HEK293 (cell line): ENCODE results near the gene GPR149.

Source experiments
- CTCF ChIA-PET: fragments of 350-600 bp; formaldehyde crosslinking; extraction: SDS; loops from one replicate; lab custom pipeline; 2021; ENCODE audit warnings: antibody characterized with exemption; lab: Yijun Ruan, JAX
- POLR2A ChIA-PET: fragments of 300-600 bp; formaldehyde crosslinking; extraction: SDS; loops from one replicate; lab custom pipeline; 2020; ENCODE audit warnings: antibody characterized with exemption, inconsistent platforms; lab: Yijun Ruan, JAX
- H3K27ac ChIP-seq: fragments of 200-500 bp; sonication (Bioruptor generic); 2 replicates; pipeline ENCODE4 v1.5.1; 2014; ENCODE audit warnings: low read depth, low read length, control low read depth, inconsistent platforms; ENCODE audit errors: extremely low read depth
- H3K36me3 ChIP-seq, 2 experiments: fragments of 200-500 bp in 1 of 2; sonication (Bioruptor generic) in 1 of 2; 1 replicate in 1 of 2; 2 replicates in 1 of 2; pipeline ENCODE4 v1.5.1; 2014 to 2017; ENCODE audit warnings: inconsistent platforms in 2 of 2, low read length in 2 of 2; ENCODE audit not compliant: control insufficient read depth in 2 of 2, insufficient read depth in 1 of 2
- H3K4me1 ChIP-seq: fragments of 200-500 bp; sonication (Bioruptor generic); 2 replicates; pipeline ENCODE4 v1.5.1; 2014; ENCODE audit warnings: mild to moderate bottlenecking, low read length, inconsistent platforms; ENCODE audit not compliant: control insufficient read depth, insufficient read depth
- H3K4me3 ChIP-seq: 2 replicates; pipeline ENCODE4 v1.5.1; 2011; ENCODE audit warnings: low read depth, mild to moderate bottlenecking, control low read depth, low read length, moderate library complexity
- H3K9me3 ChIP-seq: fragments of 200-500 bp; sonication (Bioruptor generic); 2 replicates; pipeline ENCODE4 v1.5.1; 2014; ENCODE audit warnings: low read depth, low read length, inconsistent platforms; ENCODE audit not compliant: control insufficient read depth, insufficient read depth
- INSM2 ChIP-seq: fragments of 450-650 bp; formaldehyde crosslinking; IDR thresholded peaks from 2 replicates; pipeline ENCODE4 v1.5.1; 2016; ENCODE audit warnings: missing biosample characterization, missing genetic modification characterization
- SETDB1 ChIP-seq: IDR thresholded peaks from one replicate; pipeline ENCODE4 v1.6.1; 2017; ENCODE audit warnings: mild to moderate bottlenecking, low read length, moderate library complexity, mixed read lengths; ENCODE audit not compliant: insufficient read length
- SP2 ChIP-seq: fragments of 450-650 bp; formaldehyde crosslinking; IDR thresholded peaks from 2 replicates; pipeline ENCODE4 v1.5.1; 2016; ENCODE audit warnings: missing biosample characterization, missing genetic modification characterization
- SP7 ChIP-seq: fragments of 450-650 bp; formaldehyde crosslinking; IDR thresholded peaks from 2 replicates; pipeline ENCODE4 v1.5.1; 2016; ENCODE audit warnings: missing biosample characterization, missing genetic modification characterization
- ZIC2 ChIP-seq: fragments of 450-650 bp; formaldehyde crosslinking; IDR thresholded peaks from 2 replicates; pipeline ENCODE4 v1.5.1; 2016; ENCODE audit warnings: missing biosample characterization, missing genetic modification characterization
- ZNF112 ChIP-seq: fragments of 450-650 bp; formaldehyde crosslinking; IDR thresholded peaks from 2 replicates; pipeline ENCODE4 v1.5.0; 2017; ENCODE audit warnings: missing biosample characterization, missing genetic modification characterization
- ZNF157 ChIP-seq: fragments of 450-650 bp; formaldehyde crosslinking; IDR thresholded peaks from 2 replicates; pipeline ENCODE4 v1.5.1; 2016; ENCODE audit warnings: missing biosample characterization, missing genetic modification characterization
- ZNF16 ChIP-seq: fragments of 450-650 bp; formaldehyde crosslinking; IDR thresholded peaks from 2 replicates; pipeline ENCODE4 v1.5.1; 2016; ENCODE audit warnings: low read depth, missing biosample characterization, missing genetic modification characterization
- ZNF23 ChIP-seq: fragments of 450-650 bp; formaldehyde crosslinking; IDR thresholded peaks from 2 replicates; pipeline ENCODE4 v1.5.1; 2016; ENCODE audit warnings: missing biosample characterization, missing genetic modification characterization, borderline replicate concordance
- ZNF423 ChIP-seq: fragments of 450-650 bp; formaldehyde crosslinking; IDR thresholded peaks from 2 replicates; pipeline ENCODE4 v1.5.1; 2016; ENCODE audit warnings: missing biosample characterization, missing genetic modification characterization
- ZNF501 ChIP-seq: fragments of 450-650 bp; formaldehyde crosslinking; IDR thresholded peaks from 2 replicates; pipeline ENCODE4 v1.5.1; 2016; ENCODE audit warnings: missing biosample characterization, missing genetic modification characterization
- ZNF560 ChIP-seq: fragments of 450-650 bp; formaldehyde crosslinking; IDR thresholded peaks from 2 replicates; pipeline ENCODE4 v1.5.1; 2017; ENCODE audit warnings: missing biosample characterization, missing genetic modification characterization, borderline replicate concordance
- TF ChIP-seq, protein P1 (sequence below): fragments of 450-650 bp; formaldehyde crosslinking; IDR thresholded peaks from 2 replicates; pipeline ENCODE4 v1.5.1; 2017; ENCODE audit warnings: missing biosample characterization, missing genetic modification characterization
- TF ChIP-seq, protein P2 (sequence below): fragments of 450-650 bp; formaldehyde crosslinking; IDR thresholded peaks from 2 replicates; pipeline ENCODE4 v1.5.1; 2016; ENCODE audit warnings: missing biosample characterization, missing genetic modification characterization
- TF ChIP-seq, protein P3 (sequence below): fragments of 450-650 bp; formaldehyde crosslinking; IDR thresholded peaks from 2 replicates; pipeline ENCODE4 v1.5.1; 2016; ENCODE audit warnings: missing biosample characterization, missing genetic modification characterization
- TF ChIP-seq, protein P4 (sequence below): fragments of 450-650 bp; formaldehyde crosslinking; IDR thresholded peaks from 2 replicates; pipeline ENCODE4 v1.5.1; 2016; ENCODE audit warnings: missing biosample characterization, missing genetic modification characterization
- TF ChIP-seq, protein P5 (sequence below): fragments of 450-650 bp; formaldehyde crosslinking; IDR thresholded peaks from 2 replicates; pipeline ENCODE4 v1.5.1; 2016; ENCODE audit warnings: missing biosample characterization, missing genetic modification characterization
- TF ChIP-seq, protein P6 (sequence below): fragments of 450-650 bp; formaldehyde crosslinking; IDR thresholded peaks from 2 replicates; pipeline ENCODE4 v1.5.1; 2016; ENCODE audit warnings: missing biosample characterization, missing genetic modification characterization

GPR149 gene

DNA sequence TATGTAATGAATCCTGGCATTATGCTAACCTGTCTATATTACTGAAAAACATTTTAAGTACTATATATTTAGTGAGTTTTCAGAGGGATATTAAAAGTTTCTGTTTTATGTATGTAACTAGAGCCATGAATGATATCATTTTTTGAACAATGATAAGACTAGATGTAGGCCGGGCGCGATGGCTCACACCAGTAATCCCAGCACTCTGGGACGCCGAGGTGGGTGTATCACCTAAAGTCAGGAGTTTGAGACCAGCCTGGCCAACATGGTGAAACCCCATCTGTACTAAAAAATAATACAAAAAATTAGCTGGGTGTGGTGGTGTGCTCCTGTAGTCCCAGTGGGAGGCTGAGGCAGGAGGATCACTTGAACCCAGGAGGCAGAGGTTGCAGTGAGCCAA, 139.8 kb downstream of the GPR149 start:
- TF ChIP-seq SETDB1 (no peak), ZNF157 (no peak), ZNF16 (tag by site-specific recombination) (no peak), ZIC2 (tag by site-specific recombination) (no peak), SP2 (no peak), ZNF501 (no peak), ZNF423 (tag by site-specific recombination) (no peak), ZNF23 (no peak), ZNF560 (tag by site-specific recombination) (no peak), ZNF112 (tag by site-specific recombination) (no peak), SP7 (tag by site-specific recombination) (no peak), INSM2 (tag by site-specific recombination) (no peak)
- TF ChIP-seq, protein P1, sequence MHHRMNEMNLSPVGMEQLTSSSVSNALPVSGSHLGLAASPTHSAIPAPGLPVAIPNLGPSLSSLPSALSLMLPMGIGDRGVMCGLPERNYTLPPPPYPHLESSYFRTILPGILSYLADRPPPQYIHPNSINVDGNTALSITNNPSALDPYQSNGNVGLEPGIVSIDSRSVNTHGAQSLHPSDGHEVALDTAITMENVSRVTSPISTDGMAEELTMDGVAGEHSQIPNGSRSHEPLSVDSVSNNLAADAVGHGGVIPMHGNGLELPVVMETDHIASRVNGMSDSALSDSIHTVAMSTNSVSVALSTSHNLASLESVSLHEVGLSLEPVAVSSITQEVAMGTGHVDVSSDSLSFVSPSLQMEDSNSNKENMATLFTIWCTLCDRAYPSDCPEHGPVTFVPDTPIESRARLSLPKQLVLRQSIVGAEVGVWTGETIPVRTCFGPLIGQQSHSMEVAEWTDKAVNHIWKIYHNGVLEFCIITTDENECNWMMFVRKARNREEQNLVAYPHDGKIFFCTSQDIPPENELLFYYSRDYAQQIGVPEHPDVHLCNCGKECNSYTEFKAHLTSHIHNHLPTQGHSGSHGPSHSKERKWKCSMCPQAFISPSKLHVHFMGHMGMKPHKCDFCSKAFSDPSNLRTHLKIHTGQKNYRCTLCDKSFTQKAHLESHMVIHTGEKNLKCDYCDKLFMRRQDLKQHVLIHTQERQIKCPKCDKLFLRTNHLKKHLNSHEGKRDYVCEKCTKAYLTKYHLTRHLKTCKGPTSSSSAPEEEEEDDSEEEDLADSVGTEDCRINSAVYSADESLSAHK, result no peak
- TF ChIP-seq, protein P2, sequence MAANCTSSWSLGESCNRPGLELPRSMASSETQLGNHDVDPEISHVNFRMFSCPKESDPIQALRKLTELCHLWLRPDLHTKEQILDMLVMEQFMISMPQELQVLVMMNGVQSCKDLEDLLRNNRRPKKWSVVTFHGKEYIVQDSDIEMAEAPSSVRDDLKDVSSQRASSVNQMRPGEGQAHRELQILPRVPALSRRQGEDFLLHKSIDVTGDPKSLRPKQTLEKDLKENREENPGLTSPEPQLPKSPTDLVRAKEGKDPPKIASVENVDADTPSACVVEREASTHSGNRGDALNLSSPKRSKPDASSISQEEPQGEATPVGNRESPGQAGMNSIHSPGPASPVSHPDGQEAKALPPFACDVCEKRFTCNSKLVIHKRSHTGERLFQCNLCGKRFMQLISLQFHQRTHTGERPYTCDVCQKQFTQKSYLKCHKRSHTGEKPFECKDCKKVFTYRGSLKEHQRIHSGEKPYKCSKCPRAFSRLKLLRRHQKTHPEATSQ (tag by site-specific recombination), result no peak
- TF ChIP-seq, protein P3, sequence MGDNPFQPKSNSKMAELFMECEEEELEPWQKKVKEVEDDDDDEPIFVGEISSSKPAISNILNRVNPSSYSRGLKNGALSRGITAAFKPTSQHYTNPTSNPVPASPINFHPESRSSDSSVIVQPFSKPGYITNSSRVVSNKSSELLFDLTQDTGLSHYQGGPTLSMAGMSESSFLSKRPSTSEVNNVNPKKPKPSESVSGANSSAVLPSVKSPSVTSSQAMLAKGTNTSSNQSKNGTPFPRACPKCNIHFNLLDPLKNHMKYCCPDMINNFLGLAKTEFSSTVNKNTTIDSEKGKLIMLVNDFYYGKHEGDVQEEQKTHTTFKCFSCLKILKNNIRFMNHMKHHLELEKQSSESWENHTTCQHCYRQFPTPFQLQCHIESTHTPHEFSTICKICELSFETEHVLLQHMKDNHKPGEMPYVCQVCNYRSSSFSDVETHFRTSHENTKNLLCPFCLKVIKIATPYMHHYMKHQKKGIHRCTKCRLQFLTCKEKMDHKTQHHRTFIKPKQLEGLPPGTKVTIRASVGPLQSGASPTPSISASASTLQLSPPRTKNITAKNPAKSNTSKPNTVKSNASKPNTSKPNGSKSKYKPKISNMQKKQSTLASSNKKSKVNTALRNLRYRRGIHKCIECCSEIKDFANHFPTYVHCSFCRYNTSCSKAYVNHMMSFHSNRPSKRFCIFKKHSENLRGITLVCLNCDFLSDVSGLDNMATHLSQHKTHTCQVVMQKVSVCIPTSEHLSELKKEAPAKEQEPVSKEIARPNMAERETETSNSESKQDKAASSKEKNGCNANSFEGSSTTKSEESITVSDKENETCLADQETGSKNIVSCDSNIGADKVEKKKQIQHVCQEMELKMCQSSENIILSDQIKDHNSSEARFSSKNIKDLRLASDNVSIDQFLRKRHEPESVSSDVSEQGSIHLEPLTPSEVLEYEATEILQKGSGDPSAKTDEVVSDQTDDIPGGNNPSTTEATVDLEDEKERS (tag by site-specific recombination), result no peak
- TF ChIP-seq, protein P4, sequence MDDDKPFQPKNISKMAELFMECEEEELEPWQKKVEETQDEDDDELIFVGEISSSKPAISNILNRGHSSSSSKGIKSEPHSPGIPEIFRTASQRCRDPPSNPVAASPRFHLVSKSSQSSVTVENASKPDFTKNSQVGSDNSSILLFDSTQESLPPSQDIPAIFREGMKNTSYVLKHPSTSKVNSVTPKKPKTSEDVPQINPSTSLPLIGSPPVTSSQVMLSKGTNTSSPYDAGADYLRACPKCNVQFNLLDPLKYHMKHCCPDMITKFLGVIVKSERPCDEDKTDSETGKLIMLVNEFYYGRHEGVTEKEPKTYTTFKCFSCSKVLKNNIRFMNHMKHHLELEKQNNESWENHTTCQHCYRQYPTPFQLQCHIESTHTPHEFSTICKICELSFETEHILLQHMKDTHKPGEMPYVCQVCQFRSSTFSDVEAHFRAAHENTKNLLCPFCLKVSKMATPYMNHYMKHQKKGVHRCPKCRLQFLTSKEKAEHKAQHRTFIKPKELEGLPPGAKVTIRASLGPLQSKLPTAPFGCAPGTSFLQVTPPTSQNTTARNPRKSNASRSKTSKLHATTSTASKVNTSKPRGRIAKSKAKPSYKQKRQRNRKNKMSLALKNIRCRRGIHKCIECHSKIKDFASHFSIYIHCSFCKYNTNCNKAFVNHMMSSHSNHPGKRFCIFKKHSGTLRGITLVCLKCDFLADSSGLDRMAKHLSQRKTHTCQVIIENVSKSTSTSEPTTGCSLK, result no peak
- TF ChIP-seq, protein P5, sequence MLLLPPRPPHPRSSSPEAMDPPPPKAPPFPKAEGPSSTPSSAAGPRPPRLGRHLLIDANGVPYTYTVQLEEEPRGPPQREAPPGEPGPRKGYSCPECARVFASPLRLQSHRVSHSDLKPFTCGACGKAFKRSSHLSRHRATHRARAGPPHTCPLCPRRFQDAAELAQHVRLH, result no peak
- TF ChIP-seq, protein P6, sequence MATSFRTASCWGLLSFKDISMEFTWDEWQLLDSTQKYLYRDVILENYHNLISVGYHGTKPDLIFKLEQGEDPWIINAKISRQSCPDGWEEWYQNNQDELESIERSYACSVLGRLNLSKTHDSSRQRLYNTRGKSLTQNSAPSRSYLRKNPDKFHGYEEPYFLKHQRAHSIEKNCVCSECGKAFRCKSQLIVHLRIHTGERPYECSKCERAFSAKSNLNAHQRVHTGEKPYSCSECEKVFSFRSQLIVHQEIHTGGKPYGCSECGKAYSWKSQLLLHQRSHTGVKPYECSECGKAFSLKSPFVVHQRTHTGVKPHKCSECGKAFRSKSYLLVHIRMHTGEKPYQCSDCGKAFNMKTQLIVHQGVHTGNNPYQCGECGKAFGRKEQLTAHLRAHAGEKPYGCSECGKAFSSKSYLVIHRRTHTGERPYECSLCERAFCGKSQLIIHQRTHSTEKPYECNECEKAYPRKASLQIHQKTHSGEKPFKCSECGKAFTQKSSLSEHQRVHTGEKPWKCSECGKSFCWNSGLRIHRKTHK (tag by site-specific recombination), result no peak
- H3K27ac ChIP-seq, result no peak overlapping the region
- no peak overlapping the region for H3K4me3 ChIP-seq
- ChIA-PET POLR2A (no interaction called here), CTCF (no interaction called here)
- peaks cover 22 to 78% of the 10 kb centered on the region in 2 experiments; a peak in 2 of 3 replicates for H3K36me3 ChIP-seq
- H3K4me1 ChIP-seq, result no peaks in the 10 kb centered on the region
- no peaks in the 10 kb centered on the region for H3K9me3 ChIP-seq
